Liver (tissue), 9 donors: ENCODE data around the gene MRPL54. TPM values are rescaled to one million over a fixed set of nuclear protein-coding genes. Genes with fewer than 3 reads are reported as not detected.
"Not testable (repeated sequence)": the region's sequence is repeated elsewhere in the genome, so short reads cannot be mapped to it uniquely, and the experiment has no call there.

Experiments used
- DNase-seq: peaks from one replicate; pipeline ENCODE4 v3.0.0-alpha.2; 2017; ENCODE audit warnings: low spot score
- H3K27ac ChIP-seq, 2 donors: one replicate each; pipeline ENCODE4 v1.7.0; 2013; ENCODE audit warnings: inconsistent platforms in 2 of 2, low read length in 2 of 2, control low read depth in 1 of 2, low read depth in 1 of 2, mild to moderate bottlenecking in 1 of 2
- H3K27me3 ChIP-seq, 4 donors: one replicate each; pipeline versions ENCODE4 v1.6.1 to v1.7.0; 2013; ENCODE audit warnings: low read length in 3 of 4, inconsistent platforms in 1 of 4, mild to moderate bottlenecking in 1 of 4, moderate library complexity in 1 of 4; ENCODE audit not compliant: control insufficient read depth in 4 of 4, insufficient read depth in 4 of 4
- H3K36me3 ChIP-seq, 4 donors: one replicate each; pipeline versions ENCODE4 v1.6.1 to v1.7.0; 2013; ENCODE audit warnings: low read length in 3 of 4, mild to moderate bottlenecking in 3 of 4, low read depth in 1 of 4, moderate library complexity in 1 of 4; ENCODE audit not compliant: control insufficient read depth in 4 of 4, insufficient read depth in 3 of 4
- H3K4me1 ChIP-seq, 4 donors: one replicate each; pipeline versions ENCODE4 v1.6.1 to v1.7.0; 2013; ENCODE audit warnings: low read length in 3 of 4, mild to moderate bottlenecking in 3 of 4, moderate library complexity in 1 of 4; ENCODE audit not compliant: control insufficient read depth in 4 of 4, insufficient read depth in 4 of 4
- H3K4me3 ChIP-seq, 3 donors: one replicate each; pipeline versions ENCODE4 v1.6.1 to v1.7.0; 2013; ENCODE audit warnings: low read length in 3 of 3, control low read depth in 1 of 3, low read depth in 1 of 3, mild to moderate bottlenecking in 1 of 3
- H3K9ac ChIP-seq, 2 donors: one replicate each; pipeline ENCODE4 v1.7.0; 2013; ENCODE audit warnings: low read length in 2 of 2, mild to moderate bottlenecking in 2 of 2, moderate library complexity in 2 of 2, control low read depth in 1 of 2, low read depth in 1 of 2
- H3K9me3 ChIP-seq, 4 donors: one replicate each; pipeline versions ENCODE4 v1.6.1 to v1.7.0; 2013; ENCODE audit warnings: low read length in 3 of 4; ENCODE audit not compliant: control insufficient read depth in 4 of 4
- FOXA1 ChIP-seq: IDR thresholded peaks from 2 replicates; pipeline ENCODE4 v1.6.1; 2016; ENCODE audit warnings: antibody characterized with exemption
- FOXA2 ChIP-seq: IDR thresholded peaks from 2 replicates; pipeline ENCODE4 v1.6.1; 2016; ENCODE audit warnings: antibody characterized with exemption
- GABPA ChIP-seq, 2 donors: IDR thresholded peaks in 1 of 2; conservative IDR thresholded peaks in 1 of 2; 2 replicates each; pipeline ENCODE4 v1.6.1; 2016; ENCODE audit warnings: antibody characterized with exemption in 2 of 2, mild to moderate bottlenecking in 1 of 2, moderate library complexity in 1 of 2
- HNF4A ChIP-seq, 2 donors: conservative IDR thresholded peaks; 2 replicates each; pipeline ENCODE4 v1.6.1; 2016; ENCODE audit warnings: antibody characterized with exemption in 2 of 2, mild to moderate bottlenecking in 2 of 2
- HNF4G ChIP-seq: IDR thresholded peaks from 2 replicates; pipeline ENCODE4 v1.6.1; 2016; ENCODE audit warnings: antibody characterized with exemption
- JUND ChIP-seq, 2 donors: IDR thresholded peaks; 2 replicates each; pipeline ENCODE4 v1.6.1; 2016; ENCODE audit warnings: antibody characterized with exemption in 2 of 2
- RAD21 ChIP-seq, 2 donors: IDR thresholded peaks; 2 replicates each; pipeline ENCODE4 v1.6.1; 2016; ENCODE audit warnings: antibody characterized with exemption in 2 of 2, mild to moderate bottlenecking in 2 of 2
- RXRA ChIP-seq, 2 donors: IDR thresholded peaks; 2 replicates each; pipeline ENCODE4 v1.6.1; 2017 to 2018; ENCODE audit warnings: antibody characterized with exemption in 2 of 2, mild to moderate bottlenecking in 1 of 2
- SP1 ChIP-seq: IDR thresholded peaks from 2 replicates; pipeline ENCODE4 v1.6.1; 2018; ENCODE audit warnings: antibody characterized with exemption, mild to moderate bottlenecking
- TAF1 ChIP-seq: conservative IDR thresholded peaks from 2 replicates; pipeline ENCODE4 v1.6.1; 2016; ENCODE audit warnings: antibody characterized with exemption, mild to moderate bottlenecking
- WGBS: extraction: QIAGEN DNeasy Blood & Tissue Kit; methylation state at CpG from one replicate; pipeline ENCODE4 v1.1.7; 2013; 5-methylcytosine and 5-hydroxymethylcytosine counted together
- polyA plus RNA-seq, 2 donors: library from polyadenylated mRNA; stranded (reverse) in 1 of 2; unstranded in 1 of 2; fragments of 200-250 nt in 1 of 2; fragments of >200 nt in 1 of 2; fragmentation: Nextera tagmentation in 1 of 2; extraction: Ambion mirVana in 1 of 2; gene quantifications; one replicate each; pipeline versions ENCODE4 v1.2.1 to v1.2.3, GENCODE V29; 2013 to 2015
- total RNA-seq, 2 donors: library from RNA; depleted of rRNA; stranded (reverse); fragments of >200 nt; gene quantifications; one replicate each; pipeline ENCODE4 v1.2.3, GENCODE V29; 2014
- TF ChIP-seq, protein P1 (sequence below): IDR thresholded peaks from 2 replicates; pipeline ENCODE4 v1.6.1; 2016; ENCODE audit warnings: antibody characterized with exemption, mild to moderate bottlenecking
- TF ChIP-seq, protein P2 (sequence below): IDR thresholded peaks from 2 replicates; pipeline ENCODE4 v1.6.1; 2016; ENCODE audit warnings: antibody characterized with exemption
- TF ChIP-seq, protein P3 (sequence below): IDR thresholded peaks from 2 replicates; pipeline ENCODE4 v1.6.1; 2016; ENCODE audit warnings: antibody characterized with exemption
- TF ChIP-seq, protein P4 (sequence below): fragments of 150-350 bp; IDR thresholded peaks from 2 replicates; pipeline ENCODE4 v1.5.1; 2017; ENCODE audit warnings: improper control_type of control experiment, low read depth, low read length; ENCODE audit not compliant: missing input control
- donor health status: healthy.
- donor health status: healthy.
- donor health status: healthy.
- donor health status: healthy.
- donor health status: healthy.

MRPL54 gene
- total and polyA plus RNA-seq, 4 donors, result 25.1 to 109 (median 42.9) TPM

GRCh38 chr19:3814648-3815047 is 52.2 kb downstream of the MRPL54 start:
- no peak overlapping the region for H3K27ac ChIP-seq
- peaks cover 0 to 9% (median 2%) of the 10 kb centered on the region in 4 donors for H3K4me1 ChIP-seq
- DNase-seq, result no peak
- no peaks in the 10 kb centered on the region for H3K27me3 ChIP-seq
- no peak for TF ChIP-seq HNF4A (conservative IDR thresholded peaks at IDR 0.05)
- no peak for TF ChIP-seq TAF1
- no peak for TF ChIP-seq FOXA1
- TF ChIP-seq, protein P1, sequence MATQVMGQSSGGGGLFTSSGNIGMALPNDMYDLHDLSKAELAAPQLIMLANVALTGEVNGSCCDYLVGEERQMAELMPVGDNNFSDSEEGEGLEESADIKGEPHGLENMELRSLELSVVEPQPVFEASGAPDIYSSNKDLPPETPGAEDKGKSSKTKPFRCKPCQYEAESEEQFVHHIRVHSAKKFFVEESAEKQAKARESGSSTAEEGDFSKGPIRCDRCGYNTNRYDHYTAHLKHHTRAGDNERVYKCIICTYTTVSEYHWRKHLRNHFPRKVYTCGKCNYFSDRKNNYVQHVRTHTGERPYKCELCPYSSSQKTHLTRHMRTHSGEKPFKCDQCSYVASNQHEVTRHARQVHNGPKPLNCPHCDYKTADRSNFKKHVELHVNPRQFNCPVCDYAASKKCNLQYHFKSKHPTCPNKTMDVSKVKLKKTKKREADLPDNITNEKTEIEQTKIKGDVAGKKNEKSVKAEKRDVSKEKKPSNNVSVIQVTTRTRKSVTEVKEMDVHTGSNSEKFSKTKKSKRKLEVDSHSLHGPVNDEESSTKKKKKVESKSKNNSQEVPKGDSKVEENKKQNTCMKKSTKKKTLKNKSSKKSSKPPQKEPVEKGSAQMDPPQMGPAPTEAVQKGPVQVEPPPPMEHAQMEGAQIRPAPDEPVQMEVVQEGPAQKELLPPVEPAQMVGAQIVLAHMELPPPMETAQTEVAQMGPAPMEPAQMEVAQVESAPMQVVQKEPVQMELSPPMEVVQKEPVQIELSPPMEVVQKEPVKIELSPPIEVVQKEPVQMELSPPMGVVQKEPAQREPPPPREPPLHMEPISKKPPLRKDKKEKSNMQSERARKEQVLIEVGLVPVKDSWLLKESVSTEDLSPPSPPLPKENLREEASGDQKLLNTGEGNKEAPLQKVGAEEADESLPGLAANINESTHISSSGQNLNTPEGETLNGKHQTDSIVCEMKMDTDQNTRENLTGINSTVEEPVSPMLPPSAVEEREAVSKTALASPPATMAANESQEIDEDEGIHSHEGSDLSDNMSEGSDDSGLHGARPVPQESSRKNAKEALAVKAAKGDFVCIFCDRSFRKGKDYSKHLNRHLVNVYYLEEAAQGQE, result no peak
- TF ChIP-seq GABPA (IDR thresholded peaks at IDR 0.05 in 1 of 2, conservative IDR thresholded peaks at IDR 0.05 in 1 of 2), result no peak
- no peak for TF ChIP-seq SP1
- no peak for TF ChIP-seq FOXA2
- no peak for TF ChIP-seq JUND (IDR thresholded peaks at IDR 0.05)
- no peak for TF ChIP-seq RXRA (IDR thresholded peaks at IDR 0.05)
- no peak for TF ChIP-seq HNF4G
- TF ChIP-seq, protein P2, sequence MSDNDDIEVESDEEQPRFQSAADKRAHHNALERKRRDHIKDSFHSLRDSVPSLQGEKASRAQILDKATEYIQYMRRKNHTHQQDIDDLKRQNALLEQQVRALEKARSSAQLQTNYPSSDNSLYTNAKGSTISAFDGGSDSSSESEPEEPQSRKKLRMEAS, result no peak
- TF ChIP-seq RAD21 (IDR thresholded peaks at IDR 0.05), result no peak
- 90% methylated on average over 4 of the region's 4 CpGs for WGBS
- H3K4me3 ChIP-seq, result no peak overlapping the region
- no peaks in the 10 kb centered on the region for H3K9me3 ChIP-seq
- no peak overlapping the region for H3K9ac ChIP-seq
- H3K36me3 ChIP-seq, result no peaks in the 10 kb centered on the region

DNA sequence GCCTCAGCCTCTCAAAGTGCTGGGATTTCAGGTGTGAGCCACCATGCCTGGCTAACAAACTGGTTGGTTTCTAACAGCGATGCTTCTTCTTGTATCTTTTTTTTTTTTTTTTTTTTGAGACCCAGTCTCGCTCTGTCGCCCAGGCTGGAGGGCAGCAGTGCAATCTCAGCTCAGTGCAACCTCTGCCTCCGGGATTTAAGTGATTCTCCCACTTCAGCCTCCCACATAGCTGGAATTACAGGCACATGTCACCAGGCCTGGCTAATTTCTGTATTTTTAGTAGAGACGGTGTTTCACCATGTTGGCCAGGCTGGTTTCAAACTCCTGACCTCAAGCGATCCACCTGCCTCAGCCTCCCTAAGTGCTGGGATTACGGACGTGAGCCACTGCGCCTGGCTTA is 53.7 kb downstream of the MRPL54 start:
- H3K4me3 ChIP-seq, H3K36me3 ChIP-seq: not testable (repeated sequence)
- 94% methylated on average over 9 of the region's 9 CpGs for WGBS

DNA sequence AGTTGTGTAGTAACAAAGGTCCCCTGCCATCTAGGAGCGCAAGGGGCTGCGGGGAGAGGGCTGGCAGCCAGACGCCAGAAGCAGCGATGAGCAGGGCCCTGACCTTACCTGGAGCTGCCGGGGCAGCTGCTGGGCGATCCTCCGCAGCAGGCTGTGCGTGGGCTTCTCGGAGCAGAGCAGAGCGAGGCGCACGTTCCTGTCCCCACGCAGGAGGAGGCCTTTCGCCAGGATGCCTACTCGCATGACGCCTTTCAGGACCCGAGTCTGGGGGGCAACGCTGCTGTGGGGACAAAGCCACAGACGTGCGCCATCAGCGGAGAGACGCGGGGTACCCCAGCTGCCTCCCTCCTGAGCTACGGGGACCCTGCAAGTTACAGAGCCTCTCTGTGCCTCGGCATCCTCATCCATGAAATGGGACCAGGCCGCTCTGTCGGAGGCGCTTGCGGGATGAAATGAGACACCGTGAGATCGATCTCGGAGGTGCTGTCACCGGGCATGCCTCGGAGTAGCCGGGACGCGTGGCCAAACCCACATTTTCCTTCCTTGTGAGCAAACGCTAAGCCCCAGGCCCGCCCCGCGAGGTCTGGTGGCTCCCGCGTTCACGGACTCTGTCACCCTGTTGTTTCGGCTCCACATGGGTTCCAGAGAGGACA is 54.2 kb downstream of the MRPL54 start:
- Histone ChIP-seq H3K27me3 (no peaks in the 10 kb centered on the region), H3K9me3 (no peaks in the 10 kb centered on the region), H3K36me3 (no peaks in the 10 kb centered on the region), H3K4me3 (no peak overlapping the region), H3K9ac (no peak overlapping the region), H3K4me1 (peaks cover 0 to 9% (median 1%) of the 10 kb centered on the region in 4 donors), H3K27ac (no peak overlapping the region)
- no peak for DNase-seq
- TF ChIP-seq, protein P1, result no peak
- TF ChIP-seq TAF1 (no peak), FOXA1 (no peak), RXRA (IDR thresholded peaks at IDR 0.05) (no peak)
- TF ChIP-seq, protein P3, sequence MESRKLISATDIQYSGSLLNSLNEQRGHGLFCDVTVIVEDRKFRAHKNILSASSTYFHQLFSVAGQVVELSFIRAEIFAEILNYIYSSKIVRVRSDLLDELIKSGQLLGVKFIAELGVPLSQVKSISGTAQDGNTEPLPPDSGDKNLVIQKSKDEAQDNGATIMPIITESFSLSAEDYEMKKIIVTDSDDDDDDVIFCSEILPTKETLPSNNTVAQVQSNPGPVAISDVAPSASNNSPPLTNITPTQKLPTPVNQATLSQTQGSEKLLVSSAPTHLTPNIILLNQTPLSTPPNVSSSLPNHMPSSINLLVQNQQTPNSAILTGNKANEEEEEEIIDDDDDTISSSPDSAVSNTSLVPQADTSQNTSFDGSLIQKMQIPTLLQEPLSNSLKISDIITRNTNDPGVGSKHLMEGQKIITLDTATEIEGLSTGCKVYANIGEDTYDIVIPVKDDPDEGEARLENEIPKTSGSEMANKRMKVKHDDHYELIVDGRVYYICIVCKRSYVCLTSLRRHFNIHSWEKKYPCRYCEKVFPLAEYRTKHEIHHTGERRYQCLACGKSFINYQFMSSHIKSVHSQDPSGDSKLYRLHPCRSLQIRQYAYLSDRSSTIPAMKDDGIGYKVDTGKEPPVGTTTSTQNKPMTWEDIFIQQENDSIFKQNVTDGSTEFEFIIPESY, result no peak
- TF ChIP-seq, protein P4, sequence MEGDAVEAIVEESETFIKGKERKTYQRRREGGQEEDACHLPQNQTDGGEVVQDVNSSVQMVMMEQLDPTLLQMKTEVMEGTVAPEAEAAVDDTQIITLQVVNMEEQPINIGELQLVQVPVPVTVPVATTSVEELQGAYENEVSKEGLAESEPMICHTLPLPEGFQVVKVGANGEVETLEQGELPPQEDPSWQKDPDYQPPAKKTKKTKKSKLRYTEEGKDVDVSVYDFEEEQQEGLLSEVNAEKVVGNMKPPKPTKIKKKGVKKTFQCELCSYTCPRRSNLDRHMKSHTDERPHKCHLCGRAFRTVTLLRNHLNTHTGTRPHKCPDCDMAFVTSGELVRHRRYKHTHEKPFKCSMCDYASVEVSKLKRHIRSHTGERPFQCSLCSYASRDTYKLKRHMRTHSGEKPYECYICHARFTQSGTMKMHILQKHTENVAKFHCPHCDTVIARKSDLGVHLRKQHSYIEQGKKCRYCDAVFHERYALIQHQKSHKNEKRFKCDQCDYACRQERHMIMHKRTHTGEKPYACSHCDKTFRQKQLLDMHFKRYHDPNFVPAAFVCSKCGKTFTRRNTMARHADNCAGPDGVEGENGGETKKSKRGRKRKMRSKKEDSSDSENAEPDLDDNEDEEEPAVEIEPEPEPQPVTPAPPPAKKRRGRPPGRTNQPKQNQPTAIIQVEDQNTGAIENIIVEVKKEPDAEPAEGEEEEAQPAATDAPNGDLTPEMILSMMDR, result no peak
- 90% methylated on average over 45 of the region's 45 CpGs for WGBS

More for the DNA sequence above, 53.7 kb downstream of the MRPL54 start:
- DNase-seq, H3K9me3 ChIP-seq, H3K4me1 ChIP-seq, H3K27ac ChIP-seq, H3K9ac ChIP-seq, H3K27me3 ChIP-seq: not testable (repeated sequence)
